Erythroblast (primary cell): ENCODE results near the gene ATP6V0E1.

Experiments used
- GATA1 ChIP-seq: IDR thresholded peaks from 2 replicates; pipeline ENCODE4 v1.6.1; 2011; ENCODE audit warnings: low read depth, mild to moderate bottlenecking, control low read depth, low read length, moderate library complexity
- POLR2A ChIP-seq: IDR thresholded peaks from 2 replicates; pipeline ENCODE4 v1.6.1; 2011; ENCODE audit warnings: mild to moderate bottlenecking, low read length

DNA sequence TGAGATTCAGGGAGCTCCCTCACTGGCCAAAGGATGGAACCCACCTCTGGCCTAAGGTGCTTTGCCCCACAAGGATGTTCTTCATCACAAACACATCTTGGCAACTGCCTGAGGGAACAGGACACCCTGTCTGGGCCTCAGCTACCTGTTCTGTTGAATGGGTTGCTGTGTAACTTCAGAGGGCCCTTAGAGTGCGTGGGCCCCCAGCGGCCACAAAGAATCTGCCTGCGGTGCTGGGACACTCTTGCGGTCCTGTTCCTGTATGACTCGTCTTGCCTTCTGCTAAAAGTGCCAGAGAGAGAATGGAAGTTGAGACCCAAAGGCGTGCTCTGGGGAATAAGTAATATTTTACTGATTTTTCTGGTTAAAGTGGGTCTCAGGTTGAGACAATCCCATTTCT, 38.4 kb upstream of the ATP6V0E1 start:
- no peak for TF ChIP-seq POLR2A
- no peak for TF ChIP-seq GATA1
